ENCODE results near the gene MAP3K8.

DNA sequence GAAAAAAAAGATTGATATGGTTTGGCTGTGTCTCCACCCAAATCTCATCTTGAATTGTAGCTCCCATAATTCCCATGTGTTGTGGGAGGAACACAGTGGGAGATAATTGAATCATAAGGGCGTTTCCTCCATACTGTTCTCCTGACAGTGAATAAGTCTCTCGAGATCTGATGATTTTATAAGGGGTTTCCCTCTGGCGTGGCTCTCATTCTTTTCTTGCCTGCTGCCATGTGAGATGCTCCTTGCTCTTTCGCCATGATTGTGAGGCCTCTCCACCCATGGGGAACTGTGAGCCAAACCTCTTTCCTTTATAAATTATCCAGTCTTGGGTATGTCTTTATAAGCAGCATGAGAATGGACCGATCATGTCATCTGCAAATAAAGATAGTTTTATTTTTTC, 29.4 kb upstream of the MAP3K8 start:
- TF ChIP-seq, protein P1, sequence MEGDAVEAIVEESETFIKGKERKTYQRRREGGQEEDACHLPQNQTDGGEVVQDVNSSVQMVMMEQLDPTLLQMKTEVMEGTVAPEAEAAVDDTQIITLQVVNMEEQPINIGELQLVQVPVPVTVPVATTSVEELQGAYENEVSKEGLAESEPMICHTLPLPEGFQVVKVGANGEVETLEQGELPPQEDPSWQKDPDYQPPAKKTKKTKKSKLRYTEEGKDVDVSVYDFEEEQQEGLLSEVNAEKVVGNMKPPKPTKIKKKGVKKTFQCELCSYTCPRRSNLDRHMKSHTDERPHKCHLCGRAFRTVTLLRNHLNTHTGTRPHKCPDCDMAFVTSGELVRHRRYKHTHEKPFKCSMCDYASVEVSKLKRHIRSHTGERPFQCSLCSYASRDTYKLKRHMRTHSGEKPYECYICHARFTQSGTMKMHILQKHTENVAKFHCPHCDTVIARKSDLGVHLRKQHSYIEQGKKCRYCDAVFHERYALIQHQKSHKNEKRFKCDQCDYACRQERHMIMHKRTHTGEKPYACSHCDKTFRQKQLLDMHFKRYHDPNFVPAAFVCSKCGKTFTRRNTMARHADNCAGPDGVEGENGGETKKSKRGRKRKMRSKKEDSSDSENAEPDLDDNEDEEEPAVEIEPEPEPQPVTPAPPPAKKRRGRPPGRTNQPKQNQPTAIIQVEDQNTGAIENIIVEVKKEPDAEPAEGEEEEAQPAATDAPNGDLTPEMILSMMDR (IDR thresholded peaks at IDR 0.05), result no peak
- no peak for TF ChIP-seq POLR2A (IDR thresholded peaks at IDR 0.05)
- no peak for TF ChIP-seq POLR2AphosphoS5 (IDR thresholded peaks at IDR 0.05)
- no peak for TF ChIP-seq EP300 (IDR thresholded peaks at IDR 0.05)

Data from gastroesophageal sphincter (tissue), 3 donors.